Keratinocyte (primary cell): ENCODE data around the gene MTHFD1L. TPM values are rescaled to one million over a fixed set of nuclear protein-coding genes. Genes with fewer than 3 reads are reported as not detected.

Experiments used
- DNase-seq: peaks from one replicate; pipeline ENCODE4 v3.0.0-alpha.2; 2011; ENCODE audit warnings: low read depth, missing footprints, low spot score
- FAIRE-seq: peaks from 2 replicates; lab custom pipeline; 2011; peaks lifted over from hg19 to GRCh38; lab: Jason Lieb, UNC
- H2AFZ ChIP-seq: 2 replicates; pipeline ENCODE4 v1.6.0; 2012; ENCODE audit warnings: low read length, control low read depth, inconsistent platforms; ENCODE audit not compliant: control insufficient read depth
- H3K27ac ChIP-seq: 2 replicates; pipeline ENCODE4 v1.5.1; 2011; ENCODE audit warnings: low read length; ENCODE audit not compliant: control insufficient read depth, insufficient read depth
- H3K27me3 ChIP-seq: 3 replicates; pipeline ENCODE4 v1.6.0; 2011; ENCODE audit warnings: low read length; ENCODE audit not compliant: control insufficient read depth, insufficient read depth; ENCODE audit errors: extremely low read depth
- H3K36me3 ChIP-seq, 2 experiments: 2 replicates in 1 of 2; 3 replicates in 1 of 2; pipeline ENCODE4 v1.5.1; 2011; ENCODE audit warnings: low read length in 2 of 2, mild to moderate bottlenecking in 1 of 2; ENCODE audit not compliant: control insufficient read depth in 2 of 2, insufficient read depth in 2 of 2; ENCODE audit errors: extremely low read depth in 1 of 2
- H3K4me1 ChIP-seq: 3 replicates; pipeline ENCODE4 v1.5.1; 2011; ENCODE audit warnings: low read length; ENCODE audit not compliant: control insufficient read depth, insufficient read depth; ENCODE audit errors: extremely low read depth
- H3K4me2 ChIP-seq: 3 replicates; pipeline ENCODE4 v1.6.0; 2011; ENCODE audit warnings: low read depth, low read length; ENCODE audit not compliant: control insufficient read depth, insufficient read depth; ENCODE audit errors: extremely low read depth
- H3K4me3 ChIP-seq, 3 experiments: fragments of 200-600 bp in 1 of 3; sonication (generic) in 1 of 3; 2 replicates in 2 of 3; 3 replicates in 1 of 3; pipeline ENCODE4 v1.5.1; 2011 to 2016; ENCODE audit warnings: low read length in 3 of 3, mild to moderate bottlenecking in 3 of 3, control low read depth in 2 of 3, inconsistent platforms in 1 of 3, low read depth in 1 of 3, mixed read lengths in 1 of 3, mixed run types in 1 of 3, moderate library complexity in 1 of 3; ENCODE audit not compliant: control insufficient read depth in 2 of 3, insufficient read depth in 2 of 3; ENCODE audit errors: extremely low read depth in 1 of 3
- H3K79me2 ChIP-seq: 2 replicates; pipeline ENCODE4 v1.6.0; 2012; ENCODE audit warnings: low read length; ENCODE audit not compliant: control insufficient read depth, insufficient read depth
- H3K9ac ChIP-seq: 3 replicates; pipeline ENCODE4 v1.6.0; 2011; ENCODE audit warnings: low read length; ENCODE audit not compliant: control insufficient read depth, insufficient read depth; ENCODE audit errors: extremely low read depth
- H3K9me1 ChIP-seq: 3 replicates; pipeline ENCODE4 v1.6.0; 2011; ENCODE audit warnings: low read length; ENCODE audit not compliant: control insufficient read depth, insufficient read depth; ENCODE audit errors: extremely low read depth
- H3K9me3 ChIP-seq: 2 replicates; pipeline ENCODE4 v1.5.1; 2012; ENCODE audit warnings: low read depth, low read length; ENCODE audit not compliant: control insufficient read depth
- H4K20me1 ChIP-seq: 3 replicates; pipeline ENCODE4 v1.6.0; 2011; ENCODE audit warnings: low read length; ENCODE audit not compliant: control insufficient read depth, insufficient read depth; ENCODE audit errors: extremely low read depth
- EZH2 ChIP-seq: IDR thresholded peaks from one replicate; pipeline ENCODE4 v1.6.1; 2012; ENCODE audit warnings: inconsistent platforms, mild to moderate bottlenecking, low read length, moderate library complexity
- dilution Hi-C: fragments of 300-500 bp; cut with MboI; formaldehyde crosslinking; loops from one replicate; pipeline ENCODE4 v1.7.0; 2020; ENCODE audit warnings: low sequenced_read_pairs; ENCODE audit not compliant: extremely low pct_ligation_motif_present
- polyA plus RNA-seq, 5 experiments: library from polyadenylated mRNA; depleted of rRNA in 3 of 5; stranded (reverse) in 3 of 5; stranded (forward) in 1 of 5; unstranded in 1 of 5; fragments of >200 nt; gene quantifications; 1 replicate in 1 of 5; 2 replicates in 3 of 5; 3 replicates in 1 of 5; pipeline versions ENCODE4 v1.2.1 to v1.2.3, GENCODE V29; 2011 to 2012; ENCODE audit warnings: missing spikeins in 2 of 5, low read depth in 1 of 5, low replicate concordance in 1 of 5
- TF ChIP-seq, protein P1 (sequence below), 3 experiments: IDR thresholded peaks in 1 of 3; conservative IDR thresholded peaks in 1 of 3; optimal IDR thresholded peaks in 1 of 3; 2 replicates in 2 of 3; 3 replicates in 1 of 3; pipeline versions ENCODE3 to v1.5.1; 2011; ENCODE audit warnings: low read length in 3 of 3, mild to moderate bottlenecking in 3 of 3, moderate library complexity in 2 of 3, control low read depth in 1 of 3, inconsistent platforms in 1 of 3; ENCODE audit not compliant: insufficient read depth in 2 of 3; ENCODE audit errors: extremely low read depth in 1 of 3

Gene MTHFD1L
- polyA plus RNA-seq, 1 donor (not counting 4 experiments of a cell fraction or from before 2014, with no cell fraction given), result 38.0 TPM

DNA sequence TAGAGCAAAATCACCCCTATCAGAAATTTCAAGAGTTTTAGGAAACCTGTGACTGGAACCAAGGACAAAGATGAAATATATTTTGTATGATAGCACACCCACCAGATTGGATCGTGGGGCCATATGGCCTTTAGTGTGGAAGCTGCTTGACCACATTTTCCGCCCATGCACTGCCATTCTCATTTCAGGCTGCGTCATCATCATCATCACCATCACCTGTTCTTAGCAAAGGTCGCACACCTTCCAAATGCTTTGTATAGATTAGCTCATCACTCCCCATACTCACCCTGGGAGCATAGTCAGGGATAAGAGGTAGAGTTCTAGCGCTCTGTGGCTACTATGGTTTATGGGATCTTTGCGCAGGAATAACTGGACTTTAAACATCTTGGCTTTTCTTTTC, 185.7 kb downstream of the MTHFD1L start:
- H4K20me1 ChIP-seq, result no peaks in the 10 kb centered on the region

GRCh38 chr6:151052021-151052646, 186.6 kb downstream of the MTHFD1L start:
- FAIRE-seq, result peak; percentile 99
- TF ChIP-seq EZH2, result no peak
- TF ChIP-seq, protein P1, sequence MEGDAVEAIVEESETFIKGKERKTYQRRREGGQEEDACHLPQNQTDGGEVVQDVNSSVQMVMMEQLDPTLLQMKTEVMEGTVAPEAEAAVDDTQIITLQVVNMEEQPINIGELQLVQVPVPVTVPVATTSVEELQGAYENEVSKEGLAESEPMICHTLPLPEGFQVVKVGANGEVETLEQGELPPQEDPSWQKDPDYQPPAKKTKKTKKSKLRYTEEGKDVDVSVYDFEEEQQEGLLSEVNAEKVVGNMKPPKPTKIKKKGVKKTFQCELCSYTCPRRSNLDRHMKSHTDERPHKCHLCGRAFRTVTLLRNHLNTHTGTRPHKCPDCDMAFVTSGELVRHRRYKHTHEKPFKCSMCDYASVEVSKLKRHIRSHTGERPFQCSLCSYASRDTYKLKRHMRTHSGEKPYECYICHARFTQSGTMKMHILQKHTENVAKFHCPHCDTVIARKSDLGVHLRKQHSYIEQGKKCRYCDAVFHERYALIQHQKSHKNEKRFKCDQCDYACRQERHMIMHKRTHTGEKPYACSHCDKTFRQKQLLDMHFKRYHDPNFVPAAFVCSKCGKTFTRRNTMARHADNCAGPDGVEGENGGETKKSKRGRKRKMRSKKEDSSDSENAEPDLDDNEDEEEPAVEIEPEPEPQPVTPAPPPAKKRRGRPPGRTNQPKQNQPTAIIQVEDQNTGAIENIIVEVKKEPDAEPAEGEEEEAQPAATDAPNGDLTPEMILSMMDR (optimal IDR thresholded peaks at IDR 0.05 in 1 of 3, IDR thresholded peaks at IDR 0.05 in 1 of 3, conservative IDR thresholded peaks at IDR 0.05 in 1 of 3; ENCODE audit: extremely low read depth in 1 of 3, insufficient read depth in 2 of 3, low read length in 3 of 3), result peak; percentile 40 to 54 (median 48)
- H4K20me1 ChIP-seq, result no peaks in the 10 kb centered on the region
- dilution Hi-C loops, result no loop called here
- H3K9ac ChIP-seq, result no peak overlapping the region
- peak overlapping the region; percentile 63 for H3K27ac ChIP-seq
- H3K4me2 ChIP-seq, result peak overlapping the region; percentile 29
- H3K9me3 ChIP-seq, result no peaks in the 10 kb centered on the region
- no peak overlapping the region for H3K4me3 ChIP-seq
- H3K27me3 ChIP-seq, result no peaks in the 10 kb centered on the region
- H3K36me3 ChIP-seq, result peaks cover 0 to 11% of the 10 kb centered on the region in 2 experiments
- peaks cover 23% of the 10 kb centered on the region for H3K4me1 ChIP-seq
- H2AFZ ChIP-seq, result no peak overlapping the region
- H3K9me1 ChIP-seq, result no peaks in the 10 kb centered on the region
- H3K79me2 ChIP-seq, result no peaks in the 10 kb centered on the region
- peak; percentile 95 for DNase-seq

More for the DNA sequence above, 185.7 kb downstream of the MTHFD1L start:
- no peak overlapping the region for H3K4me2 ChIP-seq
- H2AFZ ChIP-seq, result no peak overlapping the region
- peaks cover 0 to 11% of the 10 kb centered on the region in 2 experiments for H3K36me3 ChIP-seq
- peaks cover 23% of the 10 kb centered on the region for H3K4me1 ChIP-seq
- no peak for TF ChIP-seq EZH2
- TF ChIP-seq, protein P1 (optimal IDR thresholded peaks at IDR 0.05 in 1 of 3, IDR thresholded peaks at IDR 0.05 in 1 of 3, conservative IDR thresholded peaks at IDR 0.05 in 1 of 3; ENCODE audit: extremely low read depth in 1 of 3, insufficient read depth in 2 of 3, low read length in 3 of 3), result no peak
- H3K4me3 ChIP-seq, result no peak overlapping the region
- peak overlapping the region; percentile 63 for H3K27ac ChIP-seq
- dilution Hi-C loops, result no loop called here
- DNase-seq, result no peak
- no peaks in the 10 kb centered on the region for H3K9me3 ChIP-seq
- no peak overlapping the region for H3K9ac ChIP-seq
- no peak for FAIRE-seq
- H3K9me1 ChIP-seq, result no peaks in the 10 kb centered on the region
- no peaks in the 10 kb centered on the region for H3K27me3 ChIP-seq
- no peaks in the 10 kb centered on the region for H3K79me2 ChIP-seq
